Epithelial cell of esophagus (primary cell): Measurements from ENCODE around the gene SMPX.

ENCODE experiments used
- DNase-seq: peaks from one replicate; pipeline ENCODE4 v3.0.0; 2010; ENCODE audit warnings: low read depth
- H3K4me3 ChIP-seq: 2 replicates; pipeline ENCODE4 v1.5.1; 2011; ENCODE audit warnings: mild to moderate bottlenecking, low read length, control low read depth
- CTCF ChIP-seq: IDR thresholded peaks from 2 replicates; pipeline ENCODE4 v1.5.1; 2011; ENCODE audit warnings: low read depth, mild to moderate bottlenecking, low read length, control low read depth, inconsistent platforms; ENCODE audit not compliant: insufficient read depth; ENCODE audit errors: missing control alignments

SMPX gene

GRCh38 chrX:21738210-21738949 is 19.5 kb downstream of the SMPX start:
- H3K4me3 ChIP-seq, result no peak overlapping the region
- peak; percentile 7 for DNase-seq
- TF ChIP-seq CTCF, result no peak

- no peak overlapping the region for H3K4me3 ChIP-seq
- TF ChIP-seq CTCF, result no peak
Observed at GRCh38 chrX:21735768-21736127, 22.2 kb downstream of the SMPX start.

GRCh38 chrX:21735038-21735767 is 22.7 kb downstream of the SMPX start:
- DNase-seq, result no peak
- H3K4me3 ChIP-seq, result no peak overlapping the region
- no peak for TF ChIP-seq CTCF

More at GRCh38 chrX:21735768-21736127, 22.2 kb downstream of the SMPX start:
- DNase-seq, result no peak

- H3K4me3 ChIP-seq, result no peak overlapping the region
- no peak for DNase-seq
- no peak for TF ChIP-seq CTCF
Observed at GRCh38 chrX:21734175-21734574, 23.7 kb downstream of the SMPX start.

GRCh38 chrX:21733705-21734104 is 24.2 kb downstream of the SMPX start:
- no peak for DNase-seq
- H3K4me3 ChIP-seq, result no peak overlapping the region
- TF ChIP-seq CTCF, result no peak

- no peak for TF ChIP-seq CTCF
- DNase-seq, result no peak
- no peak overlapping the region for H3K4me3 ChIP-seq
Observed at GRCh38 chrX:21730026-21730425, 27.9 kb downstream of the SMPX start.
